NCI-H1436 (cell line): Measurements from ENCODE around the gene C11orf91.
"Not testable (repeated sequence)": the region's sequence is repeated elsewhere in the genome, so short reads cannot be mapped to it uniquely, and the experiment has no call there.

Source experiments
- DNase-seq: peaks from one replicate; lab custom pipeline; 2025; lab: John Stamatoyannopoulos, UW

C11orf91 gene

GRCh38 chr11:33721426-33721825, 20.8 kb upstream of the C11orf91 start:
- no peak for DNase-seq

- no peak for DNase-seq
Observed at GRCh38 chr11:33719587-33719986, 19.0 kb upstream of the C11orf91 start.

GRCh38 chr11:33718440-33718839, 17.8 kb upstream of the C11orf91 start:
- no peak for DNase-seq

- DNase-seq = no peak
Observed at GRCh38 chr11:33716243-33716642, 15.6 kb upstream of the C11orf91 start.

- no peak for DNase-seq
Observed at GRCh38 chr11:33713856-33714398, 13.3 kb upstream of the C11orf91 start.

- DNase-seq = no peak
Observed at GRCh38 chr11:33713151-33713855, 12.7 kb upstream of the C11orf91 start.

GRCh38 chr11:33712436-33712835, 11.8 kb upstream of the C11orf91 start:
- no peak for DNase-seq

GRCh38 chr11:33709466-33709865, 8.8 kb upstream of the C11orf91 start:
- DNase-seq = no peak

GRCh38 chr11:33708985-33709384, 8.4 kb upstream of the C11orf91 start:
- no peak for DNase-seq

GRCh38 chr11:33707831-33708230, 7.2 kb upstream of the C11orf91 start:
- DNase-seq = not testable (repeated sequence)

- no peak for DNase-seq
Observed at GRCh38 chr11:33706966-33707365, 6.3 kb upstream of the C11orf91 start.

GRCh38 chr11:33706546-33706945, 5.9 kb upstream of the C11orf91 start:
- DNase-seq = no peak

- DNase-seq = no peak
Observed at GRCh38 chr11:33704240-33705002, 3.8 kb upstream of the C11orf91 start.

GRCh38 chr11:33703788-33704187, 3.2 kb upstream of the C11orf91 start:
- no peak for DNase-seq

GRCh38 chr11:33703234-33703633, 2.6 kb upstream of the C11orf91 start:
- no peak for DNase-seq

- no peak for DNase-seq
Observed at GRCh38 chr11:33701302-33702230, 940 bp upstream of the C11orf91 start.

GRCh38 chr11:33700063-33700501, 544 bp downstream of the C11orf91 start:
- DNase-seq = no peak

- no peak for DNase-seq
Observed at GRCh38 chr11:33699515-33700062, 1.0 kb downstream of the C11orf91 start.

- no peak for DNase-seq
Observed at GRCh38 chr11:33698921-33699320, 1.7 kb downstream of the C11orf91 start.

- DNase-seq = no peak
Observed at GRCh38 chr11:33697997-33698396, 2.6 kb downstream of the C11orf91 start.

- no peak for DNase-seq
Observed at GRCh38 chr11:33696931-33697638, 3.5 kb downstream of the C11orf91 start.
